ENCODE measurements around the gene SLC9A8. TPM values are rescaled to one million over a fixed set of nuclear protein-coding genes. Genes with fewer than 3 reads are reported as not detected.
A peak's percentile ranks its signal among the peaks of the same experiment; 100 is the strongest.

Gene SLC9A8
- total RNA-seq, 1 experiment from 2014 or later: 7.5 TPM

DNA sequence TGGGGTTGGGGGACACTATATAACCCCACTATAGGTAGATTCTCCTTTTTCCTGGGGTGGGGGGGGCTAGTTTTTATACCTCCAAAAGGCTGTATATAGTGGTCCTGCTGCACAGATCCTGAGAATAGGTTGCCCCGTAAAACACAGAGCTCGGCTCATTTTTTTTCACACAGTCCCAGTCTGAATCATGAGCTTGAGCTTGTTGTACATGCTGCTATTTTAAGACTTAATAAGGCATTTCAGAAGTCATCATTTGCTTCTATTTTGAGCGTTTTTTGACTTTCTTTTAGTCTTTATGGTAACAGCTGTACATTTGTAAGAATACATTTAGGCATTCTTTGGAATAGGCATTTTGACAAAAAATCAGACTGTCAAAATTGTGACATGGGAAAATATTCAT is 30.5 kb downstream of the SLC9A8 start:
- H3K27ac Mint-ChIP-seq: 0 out of 7 replicates have a peak overlapping the region, but pooled peaks of 1 of the 3 experiments have one; percentile 69
- Histone ChIP-seq H2BK15ac (ENCODE audit: low read depth, low read length) (no peak overlapping the region), H3K4me1 (ENCODE audit: insufficient read depth, low read length) (no peaks in the 10 kb centered on the region), H3K9ac (ENCODE audit: extremely low read depth, insufficient read length, low read length) (no peak overlapping the region), H2AK5ac (ENCODE audit: insufficient read length, low read length) (no peak overlapping the region), H3K27ac (ENCODE audit: insufficient read length, low read depth, low read length) (no peak overlapping the region), H3K23ac (ENCODE audit: insufficient read length, low read depth, low read length) (no peak overlapping the region), H2BK120ac (ENCODE audit: low read depth, low read length, poor library complexity, severe bottlenecking) (no peak overlapping the region), H3K23me2 (ENCODE audit: insufficient read length, low read depth, low read length, poor library complexity, severe bottlenecking) (no peaks in the 10 kb centered on the region), H2BK20ac (ENCODE audit: low read depth, low read length, poor library complexity, severe bottlenecking) (no peak overlapping the region), H3K14ac (ENCODE audit: insufficient read depth, low read length) (no peak overlapping the region), H2AFZ (ENCODE audit: low read length) (no peak overlapping the region), H3K4ac (ENCODE audit: low read depth, low read length) (no peak overlapping the region), H2BK12ac (ENCODE audit: insufficient read length, low read depth, low read length) (no peak overlapping the region), H3K27me3 (ENCODE audit: insufficient read depth, low read length) (no peaks in the 10 kb centered on the region), H3K18ac (ENCODE audit: insufficient read length, low read depth, low read length) (no peak overlapping the region), H4K8ac (replicated peaks; ENCODE audit: insufficient read length, low read depth, low read length) (no peak overlapping the region), H4K20me1 (ENCODE audit: control insufficient read depth, insufficient read depth, insufficient read length) (no peaks in the 10 kb centered on the region), H4K5ac (ENCODE audit: insufficient read length, low read depth, low read length) (no peak overlapping the region), H3K56ac (ENCODE audit: insufficient read length, low read depth, low read length) (no peak overlapping the region), H3K4me2 (ENCODE audit: insufficient read depth, insufficient read length, low read length) (no peak overlapping the region), H3K79me2 (ENCODE audit: insufficient read depth, low read length) (no peaks in the 10 kb centered on the region), H2BK5ac (ENCODE audit: insufficient read length, low read length) (no peak overlapping the region), H3K79me1 (ENCODE audit: insufficient read depth, low read depth, low read length, poor library complexity, severe bottlenecking) (no peaks in the 10 kb centered on the region), H4K91ac (ENCODE audit: insufficient read length, low read depth, low read length) (no peak overlapping the region), H3T11ph (ENCODE audit: low read length) (no peak overlapping the region), H3K9me3 (ENCODE audit: control insufficient read depth, low read depth, low read length) (no peaks in the 10 kb centered on the region)
- no peaks in the 10 kb centered on the region for H3K27me3 Mint-ChIP-seq (ENCODE audit: low read depth)
- no CpG with 5 or more reads among the region's 3 CpGs for whole genome bisulfite sequencing (ENCODE audit: extremely low coverage, insufficient read length, low lambda C conversion rate)
- TF ChIP-seq, protein P1, sequence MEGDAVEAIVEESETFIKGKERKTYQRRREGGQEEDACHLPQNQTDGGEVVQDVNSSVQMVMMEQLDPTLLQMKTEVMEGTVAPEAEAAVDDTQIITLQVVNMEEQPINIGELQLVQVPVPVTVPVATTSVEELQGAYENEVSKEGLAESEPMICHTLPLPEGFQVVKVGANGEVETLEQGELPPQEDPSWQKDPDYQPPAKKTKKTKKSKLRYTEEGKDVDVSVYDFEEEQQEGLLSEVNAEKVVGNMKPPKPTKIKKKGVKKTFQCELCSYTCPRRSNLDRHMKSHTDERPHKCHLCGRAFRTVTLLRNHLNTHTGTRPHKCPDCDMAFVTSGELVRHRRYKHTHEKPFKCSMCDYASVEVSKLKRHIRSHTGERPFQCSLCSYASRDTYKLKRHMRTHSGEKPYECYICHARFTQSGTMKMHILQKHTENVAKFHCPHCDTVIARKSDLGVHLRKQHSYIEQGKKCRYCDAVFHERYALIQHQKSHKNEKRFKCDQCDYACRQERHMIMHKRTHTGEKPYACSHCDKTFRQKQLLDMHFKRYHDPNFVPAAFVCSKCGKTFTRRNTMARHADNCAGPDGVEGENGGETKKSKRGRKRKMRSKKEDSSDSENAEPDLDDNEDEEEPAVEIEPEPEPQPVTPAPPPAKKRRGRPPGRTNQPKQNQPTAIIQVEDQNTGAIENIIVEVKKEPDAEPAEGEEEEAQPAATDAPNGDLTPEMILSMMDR (conservative IDR thresholded peaks at IDR 0.05): no peak
- peaks cover 4 to 15% (median 9%) of the 10 kb centered on the region in 3 experiments; a peak in 6 of 7 replicates for H3K36me3 Mint-ChIP-seq (ENCODE audit: insufficient read depth in 1 of 3, low read depth in 3 of 3)
- DNase-seq: no peak
- H3K4me3 Mint-ChIP-seq: no peak overlapping the region
- peaks cover 3% of the 10 kb centered on the region in 2 experiments; a peak in 1 of 5 replicates for H3K9me3 Mint-ChIP-seq
- peaks cover 8 to 13% of the 10 kb centered on the region in 2 experiments for H3K4me1 Mint-ChIP-seq

Measured in H9 (cell line).